Cardiac septum (tissue), 1 donor: ENCODE results near the gene DPYSL3. TPM values are rescaled to one million over a fixed set of nuclear protein-coding genes. Genes with fewer than 3 reads are reported as not detected.

Experiments used
- DNase-seq: peaks from one replicate; pipeline ENCODE4 v3.0.0-alpha.2; 2020; ENCODE audit warnings: low spot score
- intact Hi-C: fragments of 100-400 bp; cut with DNase I; formaldehyde crosslinking; loops from one replicate; pipeline ENCODE4 v1.14.0; 2022
- total RNA-seq: library from RNA; stranded (reverse); fragmentation: NEBNext Ultra II Directional; extraction: Animal tissue kit (Norgen Biotek cat#: 25700); gene quantifications from one replicate; pipeline ENCODE4 v1.2.1, GENCODE V29; 2021
- donor health status: DM: no; HTN: no; CAD: no.

DPYSL3 gene
- total RNA-seq, 1 donor from 2014 or later = 51.1 TPM

DNA sequence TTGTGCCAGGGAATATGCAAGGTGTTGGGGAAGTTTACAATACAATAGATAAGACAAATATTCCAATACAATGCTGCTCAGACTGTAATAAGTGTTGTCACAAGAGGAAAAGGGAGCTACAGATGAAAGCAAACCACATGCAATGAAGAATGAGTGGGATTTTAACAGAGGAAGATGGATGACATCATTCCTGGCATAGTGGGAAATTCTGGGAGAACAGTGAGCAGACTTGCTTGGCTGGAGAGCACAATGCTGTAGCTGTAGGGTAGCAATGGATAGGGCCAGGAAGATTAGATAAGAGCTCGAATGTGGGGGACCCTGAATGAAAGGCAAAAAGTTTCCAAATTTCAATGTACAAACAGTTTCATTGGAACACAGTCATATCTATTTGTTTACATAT is 9.5 kb upstream of the DPYSL3 start:
- intact Hi-C loops = no loop called here
- DNase-seq = no peak

DNA sequence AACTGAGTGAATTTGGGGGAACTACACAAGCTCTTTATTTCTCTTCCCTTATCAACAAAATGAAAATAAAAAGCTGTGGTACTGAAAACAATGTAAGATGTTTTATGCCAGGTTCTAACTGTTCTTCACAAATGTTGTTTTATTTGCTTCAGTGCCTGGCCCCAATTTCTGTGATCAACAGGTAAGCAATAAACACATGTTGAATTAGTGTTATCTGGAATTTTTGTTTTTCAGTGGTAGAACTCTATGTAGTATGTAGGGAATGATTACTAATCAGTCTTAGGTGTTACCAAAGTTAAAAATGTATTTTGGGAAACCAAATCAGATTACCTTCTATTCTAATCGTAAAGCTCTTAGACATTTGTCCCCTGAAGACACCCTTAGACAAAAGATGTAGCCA is 7.5 kb upstream of the DPYSL3 start:
- no peak for DNase-seq
- intact Hi-C loops = no loop called here

DNA sequence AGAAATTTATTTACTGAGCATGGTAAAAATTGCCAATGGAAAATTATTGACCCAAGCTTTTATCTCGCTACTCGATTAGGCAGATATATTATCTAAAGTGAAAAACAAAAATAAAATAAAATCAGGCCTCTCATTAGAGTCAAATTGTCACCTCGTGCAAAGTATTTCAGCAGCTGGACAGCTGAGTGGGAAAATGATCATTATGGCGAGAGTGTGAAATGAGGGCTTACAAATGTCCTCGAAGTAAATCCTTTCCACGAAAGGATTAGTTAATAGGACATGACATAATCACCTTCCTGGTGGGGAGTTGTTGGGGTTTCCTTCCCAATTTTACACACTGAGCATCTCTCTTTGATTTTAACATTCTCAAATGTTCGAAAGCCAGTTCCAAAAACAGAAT is 5.4 kb upstream of the DPYSL3 start:
- DNase-seq = no peak
- intact Hi-C loops = no loop called here

DNA sequence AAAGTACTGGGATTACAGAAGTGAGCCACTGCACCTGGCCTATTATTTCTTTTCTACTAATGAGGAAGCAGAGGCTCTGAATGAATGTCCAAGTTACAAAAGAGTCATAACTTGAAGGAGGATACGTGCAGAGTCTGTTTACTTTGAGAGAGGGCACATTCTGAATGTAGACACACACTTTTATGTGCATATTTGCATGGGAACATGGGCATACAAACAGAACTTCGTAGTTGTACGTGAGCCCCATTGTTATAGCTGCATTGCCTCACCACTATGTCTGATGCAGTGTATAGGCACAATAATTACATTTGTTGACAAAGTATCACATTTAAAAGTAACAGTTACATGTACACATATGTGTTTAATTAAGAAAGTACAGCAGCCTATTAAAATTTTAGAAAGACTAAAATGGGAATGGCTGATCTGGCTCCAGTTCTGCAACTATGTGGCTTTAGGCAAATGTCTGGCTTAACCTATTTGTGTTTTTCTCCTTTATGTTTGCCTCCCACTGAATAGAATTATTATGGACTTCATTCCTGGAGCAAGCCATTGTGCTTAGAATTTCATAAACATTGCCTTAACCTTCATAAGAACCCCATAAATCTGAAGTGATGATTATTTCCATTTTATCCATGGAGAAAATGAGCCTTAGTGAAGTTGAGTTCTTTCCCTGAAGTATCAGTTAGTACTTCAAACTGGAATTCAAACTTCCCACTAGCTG is 3.0 kb upstream of the DPYSL3 start:
- DNase-seq = no peak
- intact Hi-C loops = no loop called here

DNA sequence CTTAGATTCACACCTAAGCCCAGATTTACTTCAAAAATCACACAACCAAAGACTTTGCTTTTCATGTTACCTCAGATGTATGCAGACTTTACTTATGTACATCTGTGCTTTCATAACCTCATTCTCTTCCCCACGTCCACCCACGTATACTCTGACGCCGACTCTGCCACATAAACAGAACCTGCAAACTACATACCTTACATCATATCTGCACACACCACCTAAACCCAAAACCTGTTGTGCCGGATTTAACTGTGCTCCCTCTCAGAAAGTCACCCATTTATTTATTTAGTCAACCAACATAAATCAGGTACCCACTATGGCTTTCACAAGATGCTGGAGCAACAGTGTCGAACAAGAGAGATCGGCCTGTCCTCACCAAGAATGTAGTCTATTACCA is 1.0 kb upstream of the DPYSL3 start:
- intact Hi-C loops = no loop called here
- no peak for DNase-seq

DNA sequence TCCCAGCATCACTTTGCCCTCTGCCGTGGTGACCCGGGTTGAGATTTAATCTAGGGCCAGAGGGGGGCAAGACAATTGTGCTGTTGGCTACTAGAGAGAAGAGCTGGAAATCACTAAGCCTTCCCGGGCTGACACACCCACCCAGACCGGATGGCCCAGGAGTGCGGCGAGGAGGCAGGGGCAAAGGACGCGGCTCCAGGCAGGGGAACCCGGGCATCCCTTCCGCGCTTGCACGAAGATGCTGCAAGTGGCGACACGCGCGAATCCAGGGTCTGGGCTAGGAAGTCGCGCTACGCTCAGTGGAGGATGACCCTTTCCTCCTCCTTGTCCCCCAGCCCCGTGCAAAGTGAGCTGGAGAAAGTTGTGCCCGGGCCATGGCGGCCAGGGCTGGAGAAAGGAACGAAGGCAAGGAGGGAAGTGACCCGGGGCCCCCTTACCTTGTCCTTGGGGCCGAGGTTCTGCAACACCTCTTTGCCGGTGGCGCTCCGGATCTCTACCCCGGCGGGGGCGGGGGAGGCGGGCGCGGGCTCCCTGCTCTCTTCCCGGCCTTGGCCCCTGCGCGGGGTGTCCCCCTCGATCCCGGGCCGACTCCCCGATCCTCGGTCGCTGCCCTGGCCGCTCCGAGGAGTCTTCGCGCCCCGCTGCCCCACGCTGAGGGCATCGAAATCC is 693 bp downstream of the DPYSL3 start:
- intact Hi-C loops = loop anchor here (2.0 to 5.0 kb wide), 3 partner anchors 37 to 57 kb away; no protein-coding TSS in a partner anchor
- DNase-seq = no peak

DNA sequence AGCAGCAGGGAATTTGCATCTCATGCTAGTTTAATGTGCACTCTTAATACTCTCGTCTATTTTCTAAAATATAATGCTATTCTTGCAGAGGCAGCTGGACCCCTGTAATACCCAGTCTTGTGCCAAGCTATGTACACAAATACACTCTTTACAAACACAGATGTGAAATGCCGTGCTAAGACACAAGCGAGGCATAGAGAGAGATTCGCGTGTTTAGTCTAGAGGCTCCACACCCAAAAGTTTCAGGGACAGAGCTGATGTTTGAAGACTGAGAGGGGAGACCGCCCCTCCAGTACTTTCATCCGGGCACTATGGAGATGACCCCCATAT is 1.2 kb downstream of the DPYSL3 start:
- DNase-seq = no peak

DNA sequence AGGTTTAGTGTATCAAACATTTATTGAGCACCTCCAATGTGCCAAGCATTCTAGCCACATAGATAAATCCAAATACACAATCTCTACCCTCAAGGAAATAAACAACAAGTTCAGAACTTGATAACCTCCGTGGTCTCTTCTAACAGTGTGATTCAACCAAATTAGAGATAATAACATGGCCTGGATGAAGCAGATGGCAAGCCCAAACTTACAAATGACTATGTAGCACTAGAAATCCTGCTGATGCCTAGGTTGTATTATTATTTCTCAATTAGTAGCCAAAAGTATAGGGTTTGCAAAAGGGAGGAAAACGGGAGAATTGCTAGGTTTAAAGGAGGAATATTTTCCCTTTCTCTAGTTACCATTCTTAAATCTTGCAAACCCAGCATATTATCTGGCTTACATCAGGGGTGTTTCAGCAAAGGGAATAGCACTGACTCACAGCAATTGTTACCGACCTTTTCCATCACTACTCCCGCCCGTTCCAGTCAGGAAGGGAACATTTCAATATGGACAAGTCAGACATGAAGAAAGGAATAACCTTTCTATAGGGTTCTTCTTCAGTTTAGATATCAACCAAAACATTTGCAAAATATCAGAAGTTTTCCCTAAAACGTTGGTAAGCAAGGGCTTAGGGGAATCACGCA is 2.3 kb downstream of the DPYSL3 start:
- intact Hi-C loops = loop anchor here (2.0 to 5.0 kb wide), 3 partner anchors 35 to 55 kb away; no protein-coding TSS in a partner anchor
- no peak for DNase-seq

More for the DNA sequence above, 1.2 kb downstream of the DPYSL3 start:
- intact Hi-C loops = loop anchor here (2.0 to 5.0 kb wide), 3 partner anchors 36 to 56 kb away; no protein-coding TSS in a partner anchor

DNA sequence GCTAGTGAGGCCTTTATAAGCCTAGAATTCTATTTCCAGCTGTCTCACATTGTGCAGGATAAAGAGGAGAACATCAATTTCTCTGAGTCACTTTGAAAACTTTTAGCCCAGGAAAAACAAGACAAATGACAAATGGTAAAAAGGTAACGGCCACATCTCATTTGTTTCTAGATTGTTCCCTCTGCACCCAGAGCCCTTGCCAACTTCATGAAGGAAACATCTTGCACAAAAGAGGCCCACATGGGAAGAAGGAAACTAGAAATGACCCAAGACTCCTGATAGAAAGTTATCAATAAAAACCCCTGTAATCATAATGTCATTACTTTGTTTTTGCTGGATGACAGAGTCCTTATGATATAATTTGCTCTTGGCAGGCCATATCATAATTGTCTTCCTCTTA is 5.3 kb downstream of the DPYSL3 start:
- no peak for DNase-seq
- intact Hi-C loops = no loop called here

DNA sequence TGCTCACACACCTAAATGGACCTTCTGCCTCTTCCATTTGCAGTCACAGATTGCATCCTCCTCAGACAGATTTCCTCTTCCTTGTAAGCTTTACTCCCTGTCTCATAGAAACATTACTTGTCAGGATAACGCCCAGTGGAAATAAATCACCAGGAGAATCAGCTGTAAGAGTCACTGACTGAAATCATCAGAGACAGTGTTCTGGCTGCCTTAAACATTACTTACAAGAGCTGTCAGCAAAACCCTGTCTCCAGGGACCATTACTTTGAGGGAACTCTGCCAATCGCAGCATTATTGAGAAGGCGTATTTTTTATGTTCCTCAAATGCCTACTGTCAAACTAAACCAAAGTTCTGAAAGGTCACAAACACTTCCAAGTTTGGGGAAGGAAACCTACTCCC is 5.9 kb downstream of the DPYSL3 start:
- DNase-seq = no peak
- intact Hi-C loops = no loop called here

DNA sequence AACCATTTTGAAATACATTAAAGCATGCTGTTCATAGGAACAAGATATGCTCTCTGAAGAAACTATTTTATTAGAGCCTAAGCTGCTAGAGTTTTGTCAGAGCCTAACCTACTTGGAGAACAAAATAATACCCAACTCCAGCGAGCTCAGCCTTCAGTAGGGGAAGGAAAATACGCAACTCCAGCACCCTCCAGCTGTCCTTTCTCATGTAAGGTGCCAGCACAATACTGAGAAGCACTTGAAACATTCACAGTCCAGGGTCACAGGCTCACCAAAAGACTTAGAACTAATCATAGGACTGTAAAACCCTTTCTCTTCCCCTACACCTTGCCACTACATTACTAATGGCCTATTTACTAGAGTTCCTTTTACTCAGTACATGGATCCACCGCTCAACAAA is 18.9 kb downstream of the DPYSL3 start:
- no peak for DNase-seq
- intact Hi-C loops = no loop called here

DNA sequence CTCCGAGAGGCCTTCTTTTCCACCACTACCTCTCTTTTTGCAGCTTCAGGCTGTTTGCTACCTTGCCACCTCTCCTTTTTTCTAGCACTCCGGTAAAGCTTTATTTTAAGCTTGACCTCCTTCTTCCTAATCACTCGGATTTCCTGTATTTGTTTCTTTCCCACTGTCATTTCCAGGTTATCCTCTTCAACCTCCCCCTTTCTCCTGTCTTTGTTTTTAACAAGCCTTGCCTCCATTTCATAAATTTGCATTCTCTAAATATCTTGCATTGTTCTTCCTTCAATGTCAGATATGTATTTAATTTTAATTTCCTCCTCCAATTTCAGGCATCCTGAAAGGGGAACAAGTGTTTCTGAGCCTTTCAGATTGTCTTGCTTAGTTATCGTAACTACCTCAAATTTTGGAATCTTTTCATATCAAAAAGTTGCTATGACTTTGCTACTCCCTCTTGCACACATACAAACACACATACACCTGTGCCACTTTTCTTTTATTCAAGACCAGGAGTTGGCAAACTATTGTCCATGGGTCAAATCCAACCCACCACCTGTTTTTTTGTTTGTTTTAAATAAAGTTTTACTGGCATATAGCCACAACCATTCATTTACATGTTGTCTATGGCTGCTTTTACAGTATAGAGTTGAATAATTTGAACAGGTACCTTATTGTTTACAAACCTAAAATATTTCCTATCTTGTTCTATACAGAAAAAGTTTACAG is 22.7 kb downstream of the DPYSL3 start:
- intact Hi-C loops = no loop called here
- DNase-seq = no peak

DNA sequence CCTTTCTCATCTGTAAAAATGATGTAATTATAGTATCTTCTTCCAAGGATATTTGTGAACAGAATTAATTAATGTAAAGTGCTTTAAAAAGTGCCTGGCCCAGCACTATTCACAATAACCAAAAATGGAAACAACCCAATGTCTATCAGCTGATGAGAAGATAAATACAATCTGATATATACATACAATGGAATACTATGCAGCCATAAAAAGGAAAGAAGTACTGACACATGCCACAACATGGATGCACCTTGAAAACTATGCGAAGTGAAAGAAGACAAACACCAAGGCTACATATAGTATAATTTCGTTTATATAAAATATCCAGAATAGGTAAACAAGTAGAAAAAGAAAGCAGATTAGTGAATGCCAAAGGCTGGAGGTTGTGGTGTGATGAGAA is 24.1 kb downstream of the DPYSL3 start:
- no peak for DNase-seq
- intact Hi-C loops = no loop called here

DNA sequence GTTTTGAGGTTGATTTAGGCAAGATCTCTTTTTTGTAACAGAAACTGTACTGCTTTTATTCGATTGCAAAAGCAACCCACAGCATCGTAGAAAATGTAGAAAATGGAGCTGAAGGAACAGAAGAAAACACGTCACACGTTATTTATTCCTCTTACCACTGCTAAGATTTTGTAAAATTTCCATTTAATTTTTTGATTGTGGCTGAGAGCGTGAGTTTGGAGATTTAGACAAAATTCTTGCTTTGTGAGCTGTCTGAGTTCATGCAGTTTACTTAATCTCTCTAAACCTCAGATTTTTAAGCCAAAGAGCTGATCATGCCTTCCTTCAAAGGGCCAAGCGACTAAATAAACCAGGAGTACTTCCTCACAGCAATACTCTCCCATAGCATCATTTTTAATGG is 24.8 kb downstream of the DPYSL3 start:
- intact Hi-C loops = no loop called here

DNA sequence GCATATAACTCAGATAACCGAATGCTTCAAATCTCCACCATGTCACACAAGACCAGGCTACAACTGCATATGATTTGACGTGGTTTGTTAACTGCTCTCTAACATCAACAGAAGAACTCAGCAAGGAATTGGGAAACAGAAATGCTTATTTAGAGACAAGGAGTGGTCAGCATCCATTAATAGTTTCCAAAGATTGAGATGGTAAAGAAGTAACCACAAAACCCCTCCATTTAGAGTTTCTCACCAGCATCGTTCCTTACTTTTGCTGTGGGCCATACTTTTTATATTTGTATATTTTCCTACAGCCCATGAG is 25.2 kb downstream of the DPYSL3 start:
- no peak for DNase-seq
- intact Hi-C loops = no loop called here

More for the DNA sequence above, 24.8 kb downstream of the DPYSL3 start:
- no peak for DNase-seq

DNA sequence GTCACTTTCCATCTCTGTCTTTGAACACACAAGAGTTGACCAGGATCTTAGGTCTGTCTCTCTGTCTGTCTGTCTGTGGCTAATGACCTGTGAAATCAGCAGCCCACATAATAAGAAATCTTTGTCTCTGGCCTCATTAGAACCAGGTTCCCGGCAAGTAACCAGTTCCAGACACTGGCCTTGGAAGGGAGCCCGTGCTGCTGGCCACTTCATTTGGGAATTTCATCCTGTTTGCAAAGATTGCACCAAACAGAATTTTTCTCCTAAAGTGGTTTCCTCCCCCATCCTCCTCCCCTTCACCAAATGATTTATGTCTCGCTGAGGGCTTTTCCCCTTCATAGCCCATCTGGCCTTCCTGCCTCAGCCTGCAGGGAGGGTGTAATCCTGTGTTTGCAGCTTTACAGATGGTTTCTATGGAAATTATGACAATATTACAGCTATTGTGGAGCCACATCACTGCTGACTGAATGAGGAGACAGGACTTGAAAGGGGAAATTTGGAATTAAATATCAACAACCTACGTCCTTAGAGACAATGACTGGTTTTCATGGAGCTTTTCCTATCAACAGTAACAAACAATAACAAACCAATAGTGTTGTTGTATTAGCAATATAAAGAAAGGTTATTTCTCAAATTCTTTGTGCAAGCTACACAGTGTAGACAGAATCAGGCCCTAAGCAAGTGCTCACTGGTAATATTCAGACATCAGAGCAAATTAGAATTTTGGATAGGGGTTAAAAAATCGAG is 25.7 kb downstream of the DPYSL3 start:
- intact Hi-C loops = no loop called here
- DNase-seq = no peak

DNA sequence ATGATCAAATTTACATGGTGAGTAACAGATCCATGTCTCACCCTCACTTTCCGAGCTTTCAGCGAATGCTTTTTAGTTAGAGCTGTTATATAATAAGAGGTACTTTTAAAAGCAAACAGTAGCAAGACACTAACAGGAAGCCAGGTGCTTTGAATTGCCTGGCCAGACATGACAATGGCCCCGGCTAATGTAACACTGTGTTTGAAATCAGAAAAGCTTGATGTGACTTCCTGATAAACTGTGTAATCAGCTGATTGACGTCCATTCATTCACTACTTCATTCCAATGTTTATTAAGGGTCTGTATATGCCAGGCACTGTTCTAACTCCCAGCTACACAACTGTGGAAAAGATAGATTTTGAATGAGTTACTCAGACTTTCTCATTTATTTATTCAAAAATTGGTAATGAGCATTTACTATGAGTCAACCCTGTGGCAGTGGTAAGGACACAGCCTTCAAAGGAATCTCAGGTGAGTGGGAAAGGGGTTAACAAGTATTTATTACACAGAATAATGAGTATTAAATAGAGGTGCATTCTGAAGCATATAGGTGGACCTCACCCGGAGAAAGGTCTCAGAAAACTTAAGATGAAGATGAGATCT is 26.6 kb downstream of the DPYSL3 start:
- intact Hi-C loops = no loop called here
- DNase-seq = no peak

DNA sequence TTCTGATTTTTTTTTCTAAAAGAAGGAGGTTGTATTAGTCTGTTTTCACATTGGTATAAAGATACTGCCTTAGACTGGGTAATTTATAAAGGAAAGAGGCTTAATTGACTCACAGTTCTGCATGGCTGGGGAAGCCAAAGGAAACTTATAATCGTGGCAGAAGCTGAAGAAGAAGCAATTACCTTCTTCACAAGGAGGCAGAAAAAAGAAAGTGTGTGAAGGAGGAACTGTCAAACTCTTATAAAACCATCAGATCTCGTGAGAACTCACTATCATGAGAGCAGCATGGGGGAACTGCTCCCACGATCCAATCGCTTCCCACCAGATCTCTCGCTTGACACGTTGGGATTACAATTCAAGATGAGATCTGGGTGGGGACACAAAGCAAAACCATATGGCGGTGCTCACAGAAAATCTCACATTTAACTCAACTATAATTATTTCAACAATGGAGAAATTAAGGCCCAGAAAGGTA is 27.1 kb downstream of the DPYSL3 start:
- DNase-seq = no peak
- intact Hi-C loops = no loop called here
